ENCODE measurements around the gene TTBK2.
"Not testable (repeated sequence)": the region's sequence is repeated elsewhere in the genome, so short reads cannot be mapped to it uniquely, and the experiment has no call there.

The TTBK2 gene

GRCh38 chr15:42820811-42821210 lies 99.8 kb downstream of the TTBK2 start:
- DNase-seq: no peak

- DNase-seq: no peak
Measured at GRCh38 chr15:42819786-42820185, 100.8 kb downstream of the TTBK2 start.

- no peak for DNase-seq
Measured at GRCh38 chr15:42811433-42811832, 109.1 kb downstream of the TTBK2 start.

DNA sequence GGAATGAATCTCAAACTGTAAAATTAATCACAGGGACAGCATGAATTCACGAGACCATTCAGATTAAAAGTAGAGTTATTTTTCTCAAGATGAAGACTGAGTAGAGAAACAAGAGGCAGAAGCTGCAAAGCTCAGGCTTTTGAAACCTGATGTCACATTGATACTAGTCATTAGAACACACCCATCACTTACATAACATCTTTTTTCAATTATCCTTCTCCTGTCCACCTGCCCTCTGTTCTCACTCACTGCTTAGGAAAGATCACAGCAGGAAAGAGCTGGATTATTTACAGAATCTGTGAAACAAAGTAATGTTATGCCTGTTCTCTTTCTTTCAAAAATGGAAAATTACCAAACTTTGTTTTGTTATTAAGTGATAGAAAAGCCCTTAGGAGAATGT lies 111.7 kb downstream of the TTBK2 start:
- peak; percentile 37 for DNase-seq

DNA sequence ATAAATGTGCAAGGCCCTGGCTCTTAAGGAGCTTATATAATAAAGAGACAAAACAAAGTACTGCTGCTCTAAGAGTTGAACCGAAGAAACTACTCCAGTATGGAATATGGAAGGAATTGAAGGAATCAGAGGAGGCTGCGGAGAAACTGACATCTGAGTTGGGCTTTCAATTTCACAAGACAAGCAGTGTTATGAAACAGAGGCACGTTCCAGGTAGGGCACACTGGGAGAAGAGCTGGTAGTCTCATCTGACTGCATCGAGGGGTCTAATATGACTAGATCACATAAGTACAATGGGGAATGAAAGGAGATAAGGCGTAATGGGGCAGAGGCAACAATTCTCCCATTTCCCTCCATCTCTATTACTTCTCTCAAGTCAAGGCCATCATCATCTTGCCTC lies 115.3 kb downstream of the TTBK2 start:
- no peak for DNase-seq

DNA sequence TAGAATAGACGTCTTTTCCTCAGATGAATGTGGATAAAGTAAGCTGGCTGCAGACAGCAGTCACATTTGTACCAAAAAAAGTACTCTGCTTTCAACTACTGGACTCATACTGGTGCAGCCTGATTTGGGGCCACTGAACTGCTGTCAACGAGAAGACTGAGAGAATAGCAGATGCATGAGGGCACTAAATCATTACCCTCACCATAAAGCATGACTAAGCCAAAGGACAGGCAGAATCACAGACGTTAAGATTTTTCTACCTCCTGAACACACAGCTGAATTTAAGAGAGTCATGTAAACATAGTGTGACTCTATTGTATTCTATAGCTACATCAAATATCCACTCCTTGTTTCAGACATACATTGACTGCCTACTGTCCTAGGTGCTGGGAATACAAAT lies 115.8 kb downstream of the TTBK2 start:
- no peak for DNase-seq

GRCh38 chr15:42803436-42803835 lies 117.1 kb downstream of the TTBK2 start:
- no peak for DNase-seq

DNA sequence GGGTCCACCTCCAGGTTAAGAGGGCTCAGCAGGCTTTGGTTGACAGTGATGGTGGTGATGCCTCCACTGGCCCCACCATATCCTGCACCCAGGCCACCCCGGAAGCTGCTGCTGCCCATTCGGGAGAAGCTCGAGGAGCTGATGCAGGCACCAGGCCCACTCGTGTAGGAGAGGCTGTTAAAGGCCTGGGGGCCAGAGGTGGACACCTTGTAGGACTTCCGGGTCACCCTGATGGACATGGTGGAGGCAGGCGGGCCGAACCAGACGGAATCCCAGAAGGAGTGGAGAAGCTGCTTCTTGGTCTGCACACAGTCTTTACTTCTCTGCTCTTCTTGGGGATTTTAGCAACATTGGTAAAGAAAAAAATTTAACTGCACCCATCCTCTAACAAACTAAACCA lies 118.4 kb downstream of the TTBK2 start:
- DNase-seq: no peak

GRCh38 chr15:42800731-42801474 lies 119.7 kb downstream of the TTBK2 start:
- no peak for DNase-seq

DNA sequence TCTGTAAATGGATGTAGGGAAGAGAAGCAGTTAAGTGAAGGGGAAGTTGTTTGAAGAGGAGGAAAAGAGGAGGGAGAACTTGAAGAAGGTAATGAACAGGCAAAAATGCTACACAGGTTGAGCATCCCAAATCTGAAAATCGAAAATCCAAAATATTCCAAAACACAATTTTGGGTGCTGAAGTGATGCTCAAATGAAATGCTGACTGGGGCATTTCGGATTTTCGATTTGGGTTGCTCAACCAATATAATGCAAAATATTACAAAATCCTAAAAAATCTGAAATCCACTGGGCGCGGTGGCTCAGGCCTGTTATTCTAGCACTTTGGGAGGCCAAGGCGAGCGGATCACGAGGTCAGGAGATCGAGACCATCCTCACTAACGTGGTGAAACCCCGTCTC lies 121.8 kb downstream of the TTBK2 start:
- no peak for DNase-seq

- DNase-seq: no peak
Measured at GRCh38 chr15:42796955-42797782, 123.4 kb downstream of the TTBK2 start.

DNA sequence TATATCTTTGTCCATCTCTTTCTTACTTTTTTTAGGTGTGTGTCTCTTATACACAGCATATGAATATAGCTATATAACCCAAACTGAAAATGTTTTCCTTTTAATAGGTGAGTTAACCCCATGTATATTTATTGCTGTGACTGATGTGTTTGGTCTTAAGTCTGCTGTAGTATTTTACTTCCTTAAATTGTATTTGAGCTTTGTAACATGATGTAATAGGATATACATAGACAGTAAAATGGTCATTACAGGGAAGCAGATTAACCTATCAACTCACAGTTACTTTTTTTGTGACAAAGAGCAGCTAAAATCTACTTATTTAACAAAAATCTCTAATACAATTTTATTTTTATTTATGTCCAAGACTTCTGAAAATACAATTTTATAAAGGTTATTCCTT lies 131.9 kb downstream of the TTBK2 start:
- no peak for DNase-seq

GRCh38 chr15:42786978-42787377 lies 133.6 kb downstream of the TTBK2 start:
- DNase-seq: no peak

- no peak for DNase-seq
Measured at GRCh38 chr15:42785569-42785968, 135.0 kb downstream of the TTBK2 start.

DNA sequence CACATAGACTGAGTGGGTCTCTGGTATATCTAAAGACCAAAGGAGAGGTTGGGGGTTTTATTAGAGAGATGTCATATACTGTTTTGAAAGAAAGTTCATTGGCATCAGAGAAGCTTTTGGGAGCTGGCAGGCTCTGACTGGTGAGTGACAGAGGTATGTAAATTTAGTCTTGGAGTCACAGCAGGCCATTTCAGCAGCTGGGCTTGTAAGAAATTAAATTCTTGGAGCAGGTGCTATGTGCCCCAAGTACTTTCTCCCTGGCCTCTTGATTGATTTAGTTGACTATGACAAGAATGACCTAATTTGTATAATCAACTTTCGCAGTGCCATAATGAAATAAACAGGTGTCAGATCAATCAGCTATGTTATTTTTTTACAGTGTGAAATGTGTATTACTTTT lies 135.9 kb downstream of the TTBK2 start:
- no peak for DNase-seq

- DNase-seq: no peak
Measured at GRCh38 chr15:42782716-42783115, 137.9 kb downstream of the TTBK2 start.

- no peak for DNase-seq
Measured at GRCh38 chr15:42775416-42775815, 145.2 kb downstream of the TTBK2 start.

- DNase-seq: no peak
Measured at GRCh38 chr15:42772901-42773300, 147.7 kb downstream of the TTBK2 start.

- no peak for DNase-seq
Measured at GRCh38 chr15:42772144-42772543, 148.4 kb downstream of the TTBK2 start.

GRCh38 chr15:42766109-42766508 lies 154.5 kb downstream of the TTBK2 start:
- not testable (repeated sequence) for DNase-seq

- DNase-seq: not testable (repeated sequence)
Measured at GRCh38 chr15:42764154-42764731, 156.3 kb downstream of the TTBK2 start.

- not testable (repeated sequence) for DNase-seq
Measured at GRCh38 chr15:42761813-42762212, 158.8 kb downstream of the TTBK2 start.

GRCh38 chr15:42760759-42761158 lies 159.8 kb downstream of the TTBK2 start:
- no peak for DNase-seq

GRCh38 chr15:42759093-42759492 lies 161.5 kb downstream of the TTBK2 start:
- DNase-seq: no peak

All from NCI-H510A treated with DMSO at 0.1 percent for 48 hours (cell line).